Suprapubic skin (tissue), 4 donors: Measurements from ENCODE around the gene ARID1B.

Experiments
- CTCF ChIP-seq, 2 donors: fragments of 200-600 bp in 1 of 2; fragments of 450-650 bp in 1 of 2; sonication (generic) in 1 of 2; IDR thresholded peaks; one replicate each; pipeline ENCODE4 v1.5.1; 2016 to 2019; ENCODE audit warnings: antibody characterized with exemption in 2 of 2, mild to moderate bottlenecking in 1 of 2, moderate library complexity in 1 of 2
- EP300 ChIP-seq: sonication (generic); formaldehyde crosslinking; IDR thresholded peaks from one replicate; pipeline ENCODE4 v1.6.1; 2017; ENCODE audit warnings: antibody characterized with exemption
- POLR2A ChIP-seq, 2 donors: fragments of 450-650 bp; IDR thresholded peaks; one replicate each; pipeline ENCODE4 v1.6.1; 2017; ENCODE audit warnings: antibody characterized with exemption in 2 of 2, mild to moderate bottlenecking in 2 of 2, moderate library complexity in 2 of 2
- POLR2AphosphoS5 ChIP-seq, 3 donors: sonication (generic); formaldehyde crosslinking; IDR thresholded peaks; one replicate each; pipeline ENCODE4 v1.6.1; 2017; ENCODE audit warnings: antibody characterized with exemption in 3 of 3

DNA sequence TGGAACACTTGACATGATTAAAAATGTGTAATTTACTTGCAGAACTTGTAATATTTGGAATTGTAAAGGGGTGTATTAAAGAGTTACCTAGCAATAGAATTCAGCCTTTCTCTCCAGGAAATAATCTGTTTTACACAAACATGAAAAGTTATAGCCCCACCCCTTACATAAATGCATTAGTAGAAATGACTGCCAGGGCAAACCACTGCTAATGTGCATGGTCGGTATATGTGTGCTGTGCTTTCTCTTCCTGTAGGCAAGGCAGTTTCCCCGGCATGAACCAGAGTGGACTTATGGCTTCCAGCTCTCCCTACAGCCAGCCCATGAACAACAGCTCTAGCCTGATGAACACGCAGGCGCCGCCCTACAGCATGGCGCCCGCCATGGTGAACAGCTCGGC is 389.6 kb downstream of the ARID1B start:
- no peak for TF ChIP-seq CTCF (IDR thresholded peaks at IDR 0.05)
- TF ChIP-seq POLR2AphosphoS5 (IDR thresholded peaks at IDR 0.05) = no peak
- no peak for TF ChIP-seq POLR2A (IDR thresholded peaks at IDR 0.05)
- TF ChIP-seq EP300 = no peak
